Fibroblast of pulmonary artery (primary cell): Measurements from ENCODE around the gene TXNIP.

Source experiments
- DNase-seq: peaks from one replicate; pipeline ENCODE4 v3.0.0-alpha.2; 2010; ENCODE audit warnings: low read depth
- H3K4me3 ChIP-seq: replicated peaks from 2 replicates; pipeline ENCODE4 v1.5.1; 2011; ENCODE audit warnings: low read depth, mild to moderate bottlenecking, control low read depth, low read length, moderate library complexity
- CTCF ChIP-seq: IDR thresholded peaks from 2 replicates; pipeline ENCODE4 v1.5.1; 2011; ENCODE audit warnings: mild to moderate bottlenecking, control low read depth, low read length, inconsistent platforms; ENCODE audit errors: missing control alignments

TXNIP gene

GRCh38 chr1:146020058-146021049 is 24.0 kb upstream of the TXNIP start:
- DNase-seq = no peak
- no peak for TF ChIP-seq CTCF
- H3K4me3 ChIP-seq = no peak overlapping the region

DNA sequence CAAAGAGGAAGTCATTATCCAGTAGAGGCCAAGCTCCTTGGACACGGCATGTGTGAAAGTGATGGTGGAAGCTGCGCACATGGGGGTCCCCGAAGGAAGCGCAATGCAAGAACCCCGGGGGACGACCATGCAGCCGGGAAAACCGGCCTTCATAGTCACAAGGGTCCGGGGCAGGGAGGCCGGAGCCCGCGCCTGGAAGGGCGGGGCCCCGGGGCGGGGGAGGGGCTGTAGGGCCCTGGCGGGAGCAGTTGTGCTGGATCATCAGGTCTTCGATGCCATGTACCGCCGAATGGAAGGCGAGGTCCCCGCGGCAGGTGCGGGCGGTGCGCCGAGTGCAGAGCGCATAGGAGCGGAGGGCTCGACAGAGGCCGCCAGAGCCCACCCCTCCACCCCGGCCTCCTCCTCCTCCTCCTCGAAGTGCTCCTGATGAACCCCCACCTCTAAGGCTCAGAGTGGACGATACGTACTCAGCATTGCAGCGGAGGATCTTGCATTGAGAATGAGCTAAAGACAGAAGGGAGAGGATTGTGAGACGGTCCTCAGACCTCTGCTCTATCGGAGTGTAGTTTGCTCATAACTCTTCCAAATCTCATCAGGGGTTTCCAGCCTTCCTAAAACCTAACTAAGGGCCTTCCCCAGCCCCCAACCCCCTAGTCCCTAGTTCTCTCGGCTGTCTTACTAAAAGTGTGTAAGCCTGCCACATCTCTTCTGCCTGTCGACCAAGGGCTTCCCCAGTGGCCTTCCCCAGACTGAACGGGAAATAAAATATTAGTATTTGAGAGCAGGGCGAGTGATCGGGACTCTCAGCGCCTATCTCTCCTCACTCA is 23.1 kb upstream of the TXNIP start:
- no peak overlapping the region for H3K4me3 ChIP-seq
- no peak for TF ChIP-seq CTCF
- no peak for DNase-seq

- no peak for TF ChIP-seq CTCF
- H3K4me3 ChIP-seq = no peak overlapping the region
- DNase-seq = no peak
Observed at GRCh38 chr1:146016891-146017290, 20.5 kb upstream of the TXNIP start.

- H3K4me3 ChIP-seq = no peak overlapping the region
- DNase-seq = no peak
- no peak for TF ChIP-seq CTCF
Observed at GRCh38 chr1:146013559-146013922, 17.2 kb upstream of the TXNIP start.

DNA sequence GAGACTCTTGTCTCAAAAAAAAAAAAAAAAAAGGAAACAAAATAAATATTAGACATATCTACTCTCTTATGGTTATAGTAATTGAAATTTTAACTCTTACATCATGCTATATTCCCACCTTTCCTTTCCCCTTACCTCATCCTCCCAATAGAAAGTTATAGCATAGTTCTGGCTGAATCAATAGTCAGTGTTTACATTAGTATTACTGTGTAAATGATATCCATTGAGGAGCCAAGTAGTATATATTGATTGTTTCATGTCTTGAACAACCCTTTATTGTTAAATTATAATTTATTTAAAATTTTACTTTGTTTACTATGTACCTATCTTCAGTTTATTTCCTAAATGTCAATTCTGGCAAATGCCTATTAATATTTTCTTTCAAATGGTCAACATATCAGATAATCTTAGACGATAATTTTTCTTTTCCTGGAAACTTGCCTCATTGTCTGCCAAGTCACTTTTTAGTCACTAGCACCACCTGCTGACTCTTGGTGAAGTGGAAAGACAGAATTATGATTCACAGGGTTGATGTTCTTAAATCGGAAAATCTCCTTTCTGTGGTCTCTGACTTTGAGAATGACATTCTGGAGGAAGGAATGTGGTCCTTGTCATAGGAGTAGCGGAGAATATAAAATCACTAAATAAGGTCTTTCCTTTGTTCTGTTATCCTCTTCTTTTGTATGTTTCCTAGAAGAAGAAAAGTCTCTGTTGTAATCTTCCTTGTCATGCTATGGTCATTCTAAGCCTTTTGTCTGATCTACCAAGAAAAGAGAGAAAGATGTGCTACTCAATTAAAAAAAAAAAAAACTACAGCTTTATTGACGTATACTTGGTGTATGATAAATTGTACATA is 16.6 kb upstream of the TXNIP start:
- DNase-seq = peak; percentile 88

More for the DNA sequence above, 16.6 kb upstream of the TXNIP start:
- H3K4me3 ChIP-seq = no peak overlapping the region
- TF ChIP-seq CTCF = peak; percentile 76
